ENCODE results near the gene SYNGR2.

- TF ChIP-seq EP300 (IDR thresholded peaks at IDR 0.05): no peak
- no peak for TF ChIP-seq POLR2A (IDR thresholded peaks at IDR 0.05)
Observed at GRCh38 chr17:78134899-78135385, 33.4 kb upstream of the SYNGR2 start.

Data from tibial nerve (tissue), 3 donors.